ENCODE measurements around the gene RPS6KC1.
"Not testable (repeated sequence)": the region's sequence is repeated elsewhere in the genome, so short reads cannot be mapped to it uniquely, and the experiment has no call there.

- not testable (repeated sequence) for TF ChIP-seq CTCF (optimal IDR thresholded peaks at IDR 0.05 in 1 of 3, IDR thresholded peaks at IDR 0.05 in 1 of 3, conservative IDR thresholded peaks at IDR 0.05 in 1 of 3; ENCODE audit: extremely low read depth in 1 of 3, insufficient read depth in 2 of 3, low read length in 3 of 3); EZH2 (IDR thresholded peaks at IDR 0.05; ENCODE audit: low read length)
These were observed 5.5 kb upstream of the RPS6KC1 start for GRCh38 chr1:213045321-213046226.

All from keratinocyte (primary cell).